Small intestine (tissue), 7 donors: ENCODE data around the gene NRL. TPM values are rescaled to one million over a fixed set of nuclear protein-coding genes. Genes with fewer than 3 reads are reported as not detected.
A peak's percentile ranks its signal among the peaks of the same experiment; 100 is the strongest.
"Not testable (repeated sequence)": the region's sequence is repeated elsewhere in the genome, so short reads cannot be mapped to it uniquely, and the experiment has no call there.

Experiments
- DNase-seq, 2 donors: peaks; one replicate each; pipeline versions ENCODE4 v3.0.0 to v3.0.0-alpha.2; 2013
- FAIRE-seq: peaks from 2 replicates; lab custom pipeline; 2012; peaks lifted over from hg19 to GRCh38; lab: Jason Lieb, UNC
- H3K27ac ChIP-seq, 3 donors: one replicate each; pipeline ENCODE4 v1.5.1; 2013; ENCODE audit warnings: low read length in 2 of 3, mild to moderate bottlenecking in 2 of 3, control low read depth in 1 of 3, inconsistent platforms in 1 of 3, low read depth in 1 of 3, moderate library complexity in 1 of 3
- H3K27me3 ChIP-seq, 3 donors: one replicate each; pipeline ENCODE4 v1.6.1; 2013; ENCODE audit warnings: low read length in 3 of 3, inconsistent platforms in 1 of 3; ENCODE audit not compliant: control insufficient read depth in 3 of 3, insufficient read depth in 3 of 3
- H3K36me3 ChIP-seq, 3 donors: one replicate each; pipeline ENCODE4 v1.6.1; 2013; ENCODE audit warnings: low read length in 3 of 3, inconsistent platforms in 1 of 3, low read depth in 1 of 3, mild to moderate bottlenecking in 1 of 3, moderate library complexity in 1 of 3; ENCODE audit not compliant: control insufficient read depth in 3 of 3, insufficient read depth in 2 of 3
- H3K4me1 ChIP-seq, 3 donors: one replicate each; pipeline ENCODE4 v1.6.1; 2013; ENCODE audit warnings: low read length in 2 of 3, inconsistent platforms in 1 of 3, low read depth in 1 of 3, mild to moderate bottlenecking in 1 of 3, moderate library complexity in 1 of 3; ENCODE audit not compliant: control insufficient read depth in 3 of 3, insufficient read depth in 2 of 3
- H3K4me3 ChIP-seq, 3 donors: one replicate each; pipeline ENCODE4 v1.5.1; 2013; ENCODE audit warnings: low read length in 3 of 3, control low read depth in 1 of 3, inconsistent platforms in 1 of 3, low read depth in 1 of 3, mild to moderate bottlenecking in 1 of 3, moderate library complexity in 1 of 3
- H3K9me3 ChIP-seq, 2 donors: one replicate each; pipeline ENCODE4 v1.6.1; 2013; ENCODE audit warnings: low read depth in 1 of 2, low read length in 1 of 2; ENCODE audit not compliant: control insufficient read depth in 2 of 2, insufficient read depth in 1 of 2
- WGBS, 3 donors: extraction: QIAGEN DNeasy Blood & Tissue Kit; methylation state at CpG; one replicate each; pipeline ENCODE4 v1.1.7; 2013; 5-methylcytosine and 5-hydroxymethylcytosine counted together
- polyA plus RNA-seq, 4 donors: library from polyadenylated mRNA; stranded (reverse) in 3 of 4; unstranded in 1 of 4; fragments of 200-250 nt in 3 of 4; fragments of 120-200 nt in 1 of 4; gene quantifications; one replicate each; pipeline versions ENCODE4 v1.2.1 to v1.2.3, GENCODE V29; 2013
- donor health status: healthy with polysubstance abuse.
- donor health status: control.
- donor health status: control.
- donor health status: Bipolar disorder and iron deficiency.
- donor health status: healthy.

NRL gene
- polyA plus RNA-seq, 4 donors: 1.5 to 4.0 (median 2.7) TPM

GRCh38 chr14:24050753-24051152 is 64.0 kb downstream of the NRL start:
- FAIRE-seq: not testable (repeated sequence)

DNA sequence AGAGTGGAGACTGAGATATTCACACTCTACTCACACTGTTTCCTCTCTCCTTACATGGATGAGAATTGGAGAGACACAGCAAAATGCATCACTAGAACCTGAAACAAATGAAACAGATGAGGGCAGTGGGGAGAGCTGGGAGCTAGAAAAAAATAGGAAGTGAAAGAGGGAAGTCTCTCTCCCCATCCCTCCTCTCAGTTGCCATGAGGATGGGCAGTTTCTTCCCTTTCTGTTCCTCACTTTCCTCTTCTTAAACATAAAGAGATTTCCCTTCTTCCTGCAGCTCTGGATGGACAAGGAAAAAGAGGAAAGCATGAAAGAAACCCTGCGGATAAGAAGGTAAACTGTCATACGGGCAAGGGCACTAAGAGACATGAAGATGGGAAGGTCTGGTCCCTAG is 65.7 kb downstream of the NRL start:
- not testable (repeated sequence) for H3K27ac ChIP-seq, H3K27me3 ChIP-seq, H3K36me3 ChIP-seq, H3K4me3 ChIP-seq, DNase-seq, FAIRE-seq, H3K9me3 ChIP-seq
- H3K4me1 ChIP-seq: peaks cover 0 to 15% (median 2%) of the 10 kb centered on the region in 3 donors
- WGBS, 3 donors: 69 to 100% (median 84%) methylated on average over 2 of the region's 2 CpGs

More at GRCh38 chr14:24050753-24051152, 64.0 kb downstream of the NRL start:
- not testable (repeated sequence) for H3K9me3 ChIP-seq, H3K27ac ChIP-seq, H3K36me3 ChIP-seq, H3K27me3 ChIP-seq, H3K4me3 ChIP-seq, DNase-seq
- WGBS, 3 donors: 73 to 81% (median 79%) methylated on average over 8 of the region's 8 CpGs
- H3K4me1 ChIP-seq: peaks cover 0 to 15% (median 2%) of the 10 kb centered on the region in 3 donors

- peaks cover 0 to 2% (median 0%) of the 10 kb centered on the region in 3 donors for H3K36me3 ChIP-seq
- no peak for FAIRE-seq
- H3K4me1 ChIP-seq: peaks cover 0 to 6% (median 0%) of the 10 kb centered on the region in 3 donors
- no peaks in the 10 kb centered on the region for H3K27me3 ChIP-seq
- DNase-seq: no peak
- no peak overlapping the region for H3K27ac ChIP-seq
- no peaks in the 10 kb centered on the region for H3K9me3 ChIP-seq
- WGBS, 3 donors: 17 to 43% (median 28%) methylated on average over 5 of the region's 5 CpGs
- H3K4me3 ChIP-seq: no peak overlapping the region
Observed at GRCh38 chr14:24042746-24043145, 72.0 kb downstream of the NRL start.

- Histone ChIP-seq H3K9me3 (no peaks in the 10 kb centered on the region), H3K27ac (no peak overlapping the region), H3K4me1 (peaks cover 0 to 15% (median 0%) of the 10 kb centered on the region in 3 donors), H3K4me3 (no peak overlapping the region), H3K27me3 (no peaks in the 10 kb centered on the region), H3K36me3 (peaks cover 0 to 2% (median 0%) of the 10 kb centered on the region in 3 donors)
- WGBS, 3 donors: 36 to 41% (median 40%) methylated on average over 2 of the region's 2 CpGs
- FAIRE-seq (no peak), DNase-seq (no peak)
Observed at GRCh38 chr14:24040692-24041091, 74.1 kb downstream of the NRL start.

DNA sequence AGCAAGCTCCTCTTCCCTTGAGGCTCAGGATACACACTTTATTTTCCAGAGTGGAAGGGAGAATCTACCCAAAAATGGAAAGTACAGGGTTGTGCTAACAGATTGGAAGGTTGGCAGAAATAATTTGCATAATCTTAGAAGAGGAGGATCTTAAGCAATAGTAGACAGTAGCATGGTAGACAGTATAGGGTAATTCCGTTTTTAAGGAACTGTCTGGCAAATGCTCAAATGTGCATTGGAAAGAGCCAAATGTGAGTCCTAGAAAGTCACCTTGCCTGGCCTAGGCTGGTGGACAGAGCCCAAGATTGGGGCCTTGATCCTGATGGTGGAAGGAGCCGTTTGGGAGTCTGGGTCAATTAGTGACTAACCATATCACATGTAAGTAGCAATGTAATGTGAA is 76.1 kb downstream of the NRL start:
- DNase-seq (no peak), FAIRE-seq (no peak)
- WGBS, 3 donors: 92 to 97% (median 93%) methylated on average over 2 of the region's 2 CpGs

GRCh38 chr14:24037658-24038037 is 77.1 kb downstream of the NRL start:
- H3K27ac ChIP-seq: no peak overlapping the region
- no peak for FAIRE-seq
- DNase-seq: peak in 1 of 2 donors; percentile 52

More for the DNA sequence above, 76.1 kb downstream of the NRL start:
- Histone ChIP-seq H3K4me1 (peaks cover 0 to 17% (median 0%) of the 10 kb centered on the region in 3 donors), H3K4me3 (no peak overlapping the region), H3K36me3 (peaks cover 0 to 2% (median 0%) of the 10 kb centered on the region in 3 donors), H3K27me3 (no peaks in the 10 kb centered on the region), H3K27ac (peak overlapping the region in 1 of 3 donors; percentile 56), H3K9me3 (no peaks in the 10 kb centered on the region)

GRCh38 chr14:24036963-24037657 is 77.6 kb downstream of the NRL start:
- peaks cover 0 to 17% (median 0%) of the 10 kb centered on the region in 3 donors for H3K4me1 ChIP-seq
- not testable (repeated sequence) for H3K27me3 ChIP-seq, FAIRE-seq, H3K9me3 ChIP-seq, H3K36me3 ChIP-seq, DNase-seq
- peak overlapping the region; percentile 89 to 95 (median 94) for H3K27ac ChIP-seq
- WGBS, 3 donors: 29 to 40% (median 32%) methylated on average over 10 of the region's 10 CpGs
- H3K4me3 ChIP-seq: peak overlapping the region in 2 of 3 donors; percentile 60 to 62

More at GRCh38 chr14:24037658-24038037, 77.1 kb downstream of the NRL start:
- H3K9me3 ChIP-seq: peaks cover 0 to 5% of the 10 kb centered on the region in 2 donors
- H3K4me3 ChIP-seq: no peak overlapping the region
- H3K36me3 ChIP-seq: peaks cover 0 to 2% (median 0%) of the 10 kb centered on the region in 3 donors
- WGBS, 3 donors: 60 to 74% (median 73%) methylated on average over 14 of the region's 14 CpGs
- peaks cover 0 to 17% (median 0%) of the 10 kb centered on the region in 3 donors for H3K4me1 ChIP-seq
- no peaks in the 10 kb centered on the region for H3K27me3 ChIP-seq

DNA sequence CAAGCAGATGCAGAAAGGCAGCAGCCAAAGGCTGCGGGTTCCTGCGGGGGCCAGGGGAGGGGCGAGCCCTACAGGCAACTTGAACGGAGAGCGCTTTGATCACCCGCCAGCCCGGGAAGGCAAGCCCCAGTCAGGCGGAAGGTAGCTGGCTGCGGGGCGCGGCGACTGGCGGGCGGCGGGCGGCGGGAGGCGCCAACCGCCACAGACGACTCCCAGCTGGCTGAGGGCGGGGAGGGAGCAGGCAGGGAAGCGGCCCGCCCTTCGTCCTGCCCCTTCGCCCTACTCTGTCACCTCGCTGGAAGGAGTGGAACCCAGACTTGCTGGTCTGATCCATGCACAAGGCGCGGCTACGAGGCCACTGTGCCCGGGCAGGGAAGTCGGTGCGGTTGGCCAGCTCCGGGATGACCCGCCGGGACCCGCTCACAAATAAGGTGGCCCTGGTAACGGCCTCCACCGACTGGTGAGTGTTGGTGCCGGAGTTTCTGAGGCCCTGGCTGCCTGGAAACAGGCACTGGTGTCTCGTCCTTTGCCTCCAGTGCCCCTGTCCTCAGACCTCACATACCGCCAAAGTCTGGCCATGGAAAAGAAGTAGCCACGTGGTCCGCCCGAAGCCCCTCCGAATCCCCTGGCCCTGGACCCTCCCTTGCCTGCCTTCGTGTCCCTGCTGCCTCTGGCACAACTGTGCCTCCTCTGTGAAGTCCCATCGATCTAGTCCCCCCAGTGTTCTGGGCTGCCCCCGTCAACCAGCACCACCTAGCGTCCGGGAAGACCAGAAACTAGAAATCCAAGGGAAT is 78.4 kb downstream of the NRL start:
- WGBS, 3 donors: 0 to 1% (median 0%) methylated on average over 38 to 50 of the region's 50 CpGs
- Histone ChIP-seq H3K27me3 (no peaks in the 10 kb centered on the region), H3K36me3 (no peaks in the 10 kb centered on the region), H3K9me3 (peaks cover 0 to 9% of the 10 kb centered on the region in 2 donors), H3K4me3 (peak overlapping the region; percentile 48 to 62 (median 60)), H3K27ac (peak overlapping the region; percentile 89 to 95 (median 94)), H3K4me1 (peaks cover 0 to 17% (median 0%) of the 10 kb centered on the region in 3 donors)
- FAIRE-seq (no peak), DNase-seq (peak; percentile 91 to 94)
